Measurements from ENCODE around the gene AIP. TPM values are rescaled to one million over a fixed set of nuclear protein-coding genes. Genes with fewer than 3 reads are reported as not detected.

The AIP gene
- total RNA-seq, 2 donors from 2014 or later = 45.3 to 57.9 TPM

- Histone ChIP-seq H3K9ac (ENCODE audit: low read depth in 2 of 2, low read length in 2 of 2) (peak overlapping the region; percentile 87 to 97), H3K4me1 (peaks cover 11% of the 10 kb centered on the region), H3K27me3 (no peaks in the 10 kb centered on the region), H3K36me3 (no peaks in the 10 kb centered on the region), H3K4me3 (peak overlapping the region; percentile 98), H3K27ac (peak overlapping the region; percentile 93), H3K9me3 (no peaks in the 10 kb centered on the region)
- intact Hi-C loops (cut with DNase I) = no loop called here
- no peak for TF ChIP-seq CTCF (IDR thresholded peaks at IDR 0.05)
- DNase-seq = no peak
These were observed 40.1 kb upstream of the AIP start for GRCh38 chr11:67442504-67443404.

- Histone ChIP-seq H3K27ac (no peak overlapping the region), H3K4me1 (peaks cover 11% of the 10 kb centered on the region), H3K9ac (ENCODE audit: low read depth in 2 of 2, low read length in 2 of 2) (no peak overlapping the region), H3K9me3 (no peaks in the 10 kb centered on the region), H3K4me3 (no peak overlapping the region), H3K27me3 (no peaks in the 10 kb centered on the region), H3K36me3 (no peaks in the 10 kb centered on the region)
- no peak for TF ChIP-seq CTCF (IDR thresholded peaks at IDR 0.05)
- no peak for DNase-seq
- intact Hi-C loops (cut with DNase I) = no loop called here
These were observed 37.3 kb upstream of the AIP start for GRCh38 chr11:67445515-67445914.

- Histone ChIP-seq H3K4me3 (no peak overlapping the region), H3K9ac (ENCODE audit: low read depth in 2 of 2, low read length in 2 of 2) (no peak overlapping the region), H3K9me3 (no peaks in the 10 kb centered on the region), H3K27me3 (no peaks in the 10 kb centered on the region), H3K4me1 (no peaks in the 10 kb centered on the region), H3K36me3 (no peaks in the 10 kb centered on the region), H3K27ac (no peak overlapping the region)
- no peak for DNase-seq
- TF ChIP-seq CTCF (IDR thresholded peaks at IDR 0.05) = no peak
- intact Hi-C loops (cut with DNase I) = no loop called here
These were observed 34.6 kb upstream of the AIP start for GRCh38 chr11:67448220-67448609.

- Histone ChIP-seq H3K27ac (no peak overlapping the region), H3K36me3 (no peaks in the 10 kb centered on the region), H3K4me1 (no peaks in the 10 kb centered on the region), H3K9me3 (no peaks in the 10 kb centered on the region), H3K27me3 (no peaks in the 10 kb centered on the region), H3K4me3 (no peak overlapping the region), H3K9ac (ENCODE audit: low read depth in 2 of 2, low read length in 2 of 2) (no peak overlapping the region)
- no peak for TF ChIP-seq CTCF (IDR thresholded peaks at IDR 0.05)
- intact Hi-C loops (cut with DNase I) = no loop called here
- DNase-seq = no peak
These were observed 33.5 kb upstream of the AIP start for GRCh38 chr11:67449116-67449844.

- H3K9ac ChIP-seq (ENCODE audit: low read depth in 2 of 2, low read length in 2 of 2) = peak overlapping the region in 1 of 2 donors; percentile 24
- no peak for DNase-seq
These were observed 31.8 kb upstream of the AIP start for GRCh38 chr11:67450796-67451657.

More at GRCh38 chr11:67450796-67451657, 31.8 kb upstream of the AIP start:
- H3K4me1 ChIP-seq = no peaks in the 10 kb centered on the region
- H3K27me3 ChIP-seq = no peaks in the 10 kb centered on the region
- TF ChIP-seq CTCF (IDR thresholded peaks at IDR 0.05) = no peak
- intact Hi-C loops (cut with DNase I) = no loop called here
- no peaks in the 10 kb centered on the region for H3K9me3 ChIP-seq
- H3K27ac ChIP-seq = no peak overlapping the region
- no peak overlapping the region for H3K4me3 ChIP-seq
- no peaks in the 10 kb centered on the region for H3K36me3 ChIP-seq

Data from colonic mucosa (tissue), 4 donors.